ENCODE measurements around the gene LCAT. TPM values are rescaled to one million over a fixed set of nuclear protein-coding genes. Genes with fewer than 3 reads are reported as not detected.

LCAT gene
- total and polyA plus RNA-seq, 9 of the 15 experiments (the other 6 are each of a cell fraction or from before 2014, with no cell fraction given), result 0.46 to 21.0 (median 5.0) TPM

- TF ChIP-seq ELK1 (CRISPR knock-in tag; IDR thresholded peaks at IDR 0.05) (no peak), ZNF431 (CRISPR knock-in tag; IDR thresholded peaks at IDR 0.05) (no peak; the same call in 1 of the 2 replicates), CBX8 (IDR thresholded peaks at IDR 0.05; ENCODE audit: borderline replicate concordance, extremely low read depth, low read depth, low read length, poor library complexity, severe bottlenecking) (no peak), NFIX (CRISPR knock-in tag; IDR thresholded peaks at IDR 0.05; ENCODE audit: low read depth) (no peak), RUNX1 (IDR thresholded peaks at IDR 0.05; ENCODE audit: low read depth) (0 out of 2 replicates have a peak, but pooled peaks have one; percentile 52), ATF7 (IDR thresholded peaks at IDR 0.05) (peak; percentile 90), CBX3 (IDR thresholded peaks at IDR 0.05; ENCODE audit: borderline replicate concordance in 1 of 2, low read length in 2 of 2) (peak in 1 of 2 experiments; percentile 82; a peak in 1 of 3 replicates), THAP12 (CRISPR knock-in tag; IDR thresholded peaks at IDR 0.05) (peak; percentile 88), KAT8 (IDR thresholded peaks at IDR 0.05; ENCODE audit: low read depth) (no peak), ZNF140 (CRISPR knock-in tag; IDR thresholded peaks at IDR 0.05) (no peak), NKRF (IDR thresholded peaks at IDR 0.05; ENCODE audit: borderline replicate concordance) (peak; percentile 81; the same call in 1 of the 2 replicates), ZNF518B (CRISPR knock-in tag; IDR thresholded peaks at IDR 0.05) (no peak), ZZZ3 (IDR thresholded peaks at IDR 0.05) (0 out of 2 replicates have a peak, but pooled peaks have one; percentile 48), NR2C2 (CRISPR knock-in tag; IDR thresholded peaks at IDR 0.05) (0 out of 2 replicates have a peak, but pooled peaks have one; percentile 30), NR2C2 (tag; IDR thresholded peaks at IDR 0.05) (peak; percentile 56), SIX5 (IDR thresholded peaks at IDR 0.05; ENCODE audit: borderline replicate concordance in 1 of 2, insufficient read depth in 1 of 2, low read depth in 1 of 2, low read length in 2 of 2) (0 out of 4 replicates have a peak, but pooled peaks of 1 of the 2 experiments have one; percentile 3)
Measured at GRCh38 chr16:67993207-67994039, 49.5 kb upstream of the LCAT start (continued).
